ENCODE measurements around the gene GDI1. TPM values are rescaled to one million over a fixed set of nuclear protein-coding genes. Genes with fewer than 3 reads are reported as not detected.
A peak's percentile ranks its signal among the peaks of the same experiment; 100 is the strongest.

The GDI1 gene
- total and polyA plus RNA-seq, 2 of the 4 experiments (the other 2 are of a cell fraction), result 113 to 291 TPM

DNA sequence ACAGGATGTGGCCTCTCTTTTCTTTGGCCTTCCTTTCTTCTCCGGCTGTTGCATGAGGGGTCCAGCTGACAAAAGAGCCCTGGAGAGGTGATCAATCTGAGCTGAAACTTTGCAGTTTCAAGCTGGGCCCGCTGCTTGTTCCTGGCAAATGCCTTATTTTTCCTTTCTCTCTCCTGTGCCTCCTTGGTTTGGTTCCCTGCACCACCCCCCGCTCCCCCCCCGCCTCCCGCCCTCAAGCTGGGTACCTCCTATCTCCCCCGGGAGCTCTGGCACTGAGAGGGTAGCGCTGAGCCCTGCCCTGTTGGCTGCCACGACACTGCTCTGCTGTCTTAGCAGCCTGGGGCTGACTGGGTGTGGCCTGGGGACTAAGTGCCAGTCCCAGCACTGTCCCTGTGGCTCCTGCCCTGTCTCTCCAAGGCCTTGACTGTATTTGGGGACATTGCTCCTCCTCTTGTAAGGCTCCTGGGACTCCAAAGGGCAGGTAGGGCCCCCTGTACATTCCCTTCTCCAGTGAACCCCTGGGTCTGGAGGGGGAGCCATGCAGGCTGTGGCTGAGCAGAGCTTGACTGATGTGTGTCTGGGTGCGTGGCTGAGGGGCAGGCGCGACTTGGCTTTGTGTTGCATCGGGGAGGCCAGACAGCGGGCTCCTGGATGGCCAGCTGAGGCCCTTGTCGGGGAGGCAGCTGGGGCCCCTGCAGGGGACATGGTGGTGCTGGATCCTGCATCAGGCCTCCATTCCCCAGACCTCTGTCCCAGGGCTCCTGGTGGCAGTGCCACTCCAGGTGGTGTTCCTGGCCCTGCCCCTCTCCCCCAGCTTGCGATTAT is 22.2 kb downstream of the GDI1 start:
- H3K79me1 ChIP-seq (ENCODE audit: low read depth in 1 of 2, low read length in 2 of 2), result peaks cover 0 to 16% of the 10 kb centered on the region in 2 experiments; a peak in 3 of 4 replicates
- no peak for TF ChIP-seq RFX5 (IDR thresholded peaks at IDR 0.05; ENCODE audit: low read depth, low read length)
- TF ChIP-seq MAZ (IDR thresholded peaks at IDR 0.05; ENCODE audit: borderline replicate concordance, low read depth, low read length), result no peak
- peak overlapping the region; percentile 49 for H3K27ac ChIP-seq (ENCODE audit: insufficient read depth, low read length)
- H3K14ac ChIP-seq (replicated peaks; ENCODE audit: low read depth, low read length), result peak overlapping the region; percentile 91
- H3K18ac ChIP-seq (ENCODE audit: low read depth, low read length), result no peak overlapping the region
- dilution Hi-C loops (cut with HindIII; ENCODE audit: low sequenced_read_pairs, unreplicated experiment), result no loop called here
- ChIA-PET CTCF (interaction anchor here (1.9 kb wide), 1 partner anchor 68 kb away, joined by 5 read pairs; no protein-coding TSS in a partner anchor), POLR2A (ENCODE audit: unreplicated experiment) (interaction anchor here (0.6 kb wide), 1 partner anchor 266 kb away, joined by 6 read pairs; no protein-coding TSS in a partner anchor)
- H2AK9ac ChIP-seq (replicated peaks; ENCODE audit: low read depth, low read length, poor library complexity), result peak overlapping the region; percentile 96
- peaks cover 33% of the 10 kb centered on the region for H3K36me3 ChIP-seq (ENCODE audit: control insufficient read depth, insufficient read depth, low read length)
- intact Hi-C loops (cut with micrococcal nuclease), result no loop called here
- H4K5ac ChIP-seq (ENCODE audit: low read depth, low read length), result no peak overlapping the region; the same call in 1 of the 2 replicates
- H3K9me1 ChIP-seq (ENCODE audit: insufficient read depth, low read length), result no peaks in the 10 kb centered on the region
- peak overlapping the region; percentile 83 for H3K4me2 ChIP-seq (ENCODE audit: low read depth, low read length)
- peak overlapping the region in 1 of 2 experiments; percentile 25; a peak in 1 of 4 replicates for H4K8ac ChIP-seq (ENCODE audit: low read depth in 2 of 2, low read length in 2 of 2)
- H3K23ac ChIP-seq (ENCODE audit: low read depth, low read length), result peak overlapping the region; percentile 94
- H2BK20ac ChIP-seq (ENCODE audit: low read depth, low read length), result no peak overlapping the region
- no peak overlapping the region for H2BK15ac ChIP-seq (ENCODE audit: low read depth, low read length)
- H3K4me3 ChIP-seq (ENCODE audit: insufficient read depth, low read depth, low read length), result peak overlapping the region; percentile 74
- peak overlapping the region; percentile 54 for H2BK5ac ChIP-seq (ENCODE audit: low read depth, low read length, poor library complexity, severe bottlenecking)
- H4K91ac ChIP-seq (ENCODE audit: insufficient read depth, low read depth, low read length), result peak overlapping the region; percentile 23; the same call in 1 of the 2 replicates
- H3K27me3 ChIP-seq (ENCODE audit: control insufficient read depth, insufficient read depth, low read length), result no peaks in the 10 kb centered on the region
- peak overlapping the region; percentile 71 for H3K9ac ChIP-seq (ENCODE audit: low read depth, low read length)
- no peak for DNase-seq
- peak overlapping the region; percentile 91 for H3K4ac ChIP-seq (ENCODE audit: low read depth, low read length)
- peak overlapping the region; percentile 72 for H2AFZ ChIP-seq (replicated peaks; ENCODE audit: low read length, poor library complexity)
- H2AK5ac ChIP-seq (ENCODE audit: low read depth, low read length), result peak overlapping the region; percentile 18
- H3K56ac ChIP-seq (ENCODE audit: extremely low read depth, insufficient read depth, low read length), result peak overlapping the region; percentile 61
- peaks cover 4% of the 10 kb centered on the region; the same call in 1 of the 2 replicates for H3K4me1 ChIP-seq (ENCODE audit: control insufficient read depth, insufficient read depth, low read length)
- ATAC-seq (ENCODE audit: low read depth), result peak; percentile 37
- BruUV-seq (replicated peaks), result no TSS peak
- peaks cover 39% of the 10 kb centered on the region for H4K20me1 ChIP-seq (ENCODE audit: insufficient read depth, low read length)
- no peaks in the 10 kb centered on the region; the same call in 1 of the 2 replicates for H3K9me3 ChIP-seq (ENCODE audit: control insufficient read depth, insufficient read depth, low read length)
- in situ Hi-C loops (cut with MboI; ENCODE audit: low sequenced_read_pairs), result no loop called here
- WGBS, 2 experiments (ENCODE audit: extremely low coverage in 2 of 2, insufficient read length in 1 of 2), result 60% methylated on average over 1 of the region's 15 CpGs; no CpG with 5 or more reads in 1 of the 2 experiments
- no peak overlapping the region for H2BK120ac ChIP-seq (ENCODE audit: low read depth, low read length)
